PFSK-1 (cell line): ENCODE results near the gene METTL16.
A peak's percentile ranks its signal among the peaks of the same experiment; 100 is the strongest.

Source experiments
- POLR2AphosphoS5 ChIP-seq: IDR thresholded peaks from 2 replicates; pipeline ENCODE4 v1.6.1; 2012; ENCODE audit warnings: low read depth, mild to moderate bottlenecking, control low read depth, low read length, moderate library complexity
- REST ChIP-seq, 2 experiments: IDR thresholded peaks; 2 replicates each; pipeline versions ENCODE4 v1.6.1 to v1.8.0; 2011 to 2012; ENCODE audit warnings: low read depth in 2 of 2, low read length in 2 of 2, control low read depth in 1 of 2, inconsistent platforms in 1 of 2, mild to moderate bottlenecking in 1 of 2, moderate library complexity in 1 of 2; ENCODE audit not compliant: insufficient read depth in 1 of 2
- SIN3A ChIP-seq: IDR thresholded peaks from 2 replicates; pipeline ENCODE4 v1.6.1; 2012; ENCODE audit warnings: mild to moderate bottlenecking, low read length, moderate library complexity, borderline replicate concordance; ENCODE audit not compliant: insufficient read depth
- TAF1 ChIP-seq: IDR thresholded peaks from 2 replicates; pipeline ENCODE4 v1.6.1; 2012; ENCODE audit warnings: low read length, control low read depth, borderline replicate concordance; ENCODE audit not compliant: insufficient read depth

DNA sequence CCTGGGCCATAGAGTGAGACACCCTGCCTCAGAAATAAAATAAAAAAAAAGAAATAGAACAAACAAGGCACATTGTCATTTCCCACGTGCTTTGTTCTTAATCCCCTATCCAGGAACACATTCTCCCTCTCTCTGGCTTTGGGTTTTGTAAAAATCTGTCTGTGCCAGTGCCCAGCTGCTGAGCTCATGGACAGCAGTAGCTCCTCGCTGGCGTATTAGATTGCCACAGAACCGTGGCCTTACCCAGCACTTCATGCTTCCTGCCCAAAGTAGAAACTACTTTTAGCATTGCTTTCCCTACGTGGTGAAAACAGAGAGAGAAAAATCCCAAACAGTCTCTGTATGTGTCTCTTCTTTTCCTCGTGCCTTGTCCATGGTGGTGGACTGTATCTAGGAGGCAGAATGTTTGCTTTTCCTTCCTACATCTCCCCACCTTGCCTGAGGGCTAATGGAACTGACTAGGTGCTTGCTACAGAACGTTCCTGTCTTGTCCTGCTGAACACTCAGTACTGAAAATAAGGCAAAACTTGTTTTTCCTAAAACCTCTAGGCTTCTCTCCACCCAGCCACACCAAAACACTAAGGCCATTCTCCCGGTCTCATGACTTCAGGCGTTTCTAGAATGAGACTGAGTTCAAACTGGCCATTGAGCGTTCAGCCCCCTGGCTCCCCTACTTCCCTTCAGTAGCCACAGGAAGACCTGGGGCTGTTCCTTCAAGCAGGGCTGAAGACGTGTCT lies 137.0 kb downstream of the METTL16 start:
- TF ChIP-seq TAF1 (no peak), SIN3A (no peak), POLR2AphosphoS5 (no peak), REST (IDR thresholded peaks at IDR 0.05; ENCODE audit: insufficient read depth in 1 of 2, low read depth in 2 of 2, low read length in 2 of 2) (0 out of 4 replicates have a peak, but pooled peaks of 1 of the 2 experiments have one; percentile 38)
